ENCODE data around the gene POP4.

The POP4 gene

DNA sequence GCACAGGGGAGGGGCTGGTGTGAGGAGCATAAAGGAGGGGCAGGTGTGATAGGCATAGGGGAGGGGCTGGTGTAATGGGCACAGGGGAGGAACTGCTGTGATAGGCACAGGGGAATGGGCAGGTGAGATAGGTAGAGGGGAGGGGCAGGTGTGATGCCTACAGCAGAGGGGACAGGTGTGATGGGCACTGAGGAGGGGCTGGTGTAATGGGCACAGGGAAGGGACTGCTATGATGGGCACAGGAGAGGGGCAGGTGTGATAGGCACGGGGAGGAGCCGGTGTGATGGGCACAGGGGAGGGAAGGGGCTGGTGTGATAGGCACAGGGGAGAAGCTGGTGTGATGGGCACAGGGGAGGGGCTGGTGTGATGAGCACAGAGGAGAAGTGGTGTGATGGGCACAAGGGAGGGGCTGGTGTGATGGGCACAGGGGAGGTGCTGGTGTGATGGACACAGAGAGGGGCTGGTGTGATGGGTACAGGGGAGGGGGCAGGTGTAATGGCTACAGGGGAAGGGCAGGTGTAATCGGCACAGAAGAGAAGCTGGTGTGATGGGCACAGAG, 39.5 kb upstream of the POP4 start:
- TF ChIP-seq, protein P1, sequence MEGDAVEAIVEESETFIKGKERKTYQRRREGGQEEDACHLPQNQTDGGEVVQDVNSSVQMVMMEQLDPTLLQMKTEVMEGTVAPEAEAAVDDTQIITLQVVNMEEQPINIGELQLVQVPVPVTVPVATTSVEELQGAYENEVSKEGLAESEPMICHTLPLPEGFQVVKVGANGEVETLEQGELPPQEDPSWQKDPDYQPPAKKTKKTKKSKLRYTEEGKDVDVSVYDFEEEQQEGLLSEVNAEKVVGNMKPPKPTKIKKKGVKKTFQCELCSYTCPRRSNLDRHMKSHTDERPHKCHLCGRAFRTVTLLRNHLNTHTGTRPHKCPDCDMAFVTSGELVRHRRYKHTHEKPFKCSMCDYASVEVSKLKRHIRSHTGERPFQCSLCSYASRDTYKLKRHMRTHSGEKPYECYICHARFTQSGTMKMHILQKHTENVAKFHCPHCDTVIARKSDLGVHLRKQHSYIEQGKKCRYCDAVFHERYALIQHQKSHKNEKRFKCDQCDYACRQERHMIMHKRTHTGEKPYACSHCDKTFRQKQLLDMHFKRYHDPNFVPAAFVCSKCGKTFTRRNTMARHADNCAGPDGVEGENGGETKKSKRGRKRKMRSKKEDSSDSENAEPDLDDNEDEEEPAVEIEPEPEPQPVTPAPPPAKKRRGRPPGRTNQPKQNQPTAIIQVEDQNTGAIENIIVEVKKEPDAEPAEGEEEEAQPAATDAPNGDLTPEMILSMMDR (IDR thresholded peaks at IDR 0.05; ENCODE audit: low read length), result no peak
- TF ChIP-seq EZH2 (IDR thresholded peaks at IDR 0.05; ENCODE audit: borderline replicate concordance, low read length), result no peak
- Histone ChIP-seq H3K9me3 (ENCODE audit: low read length) (no peaks in the 10 kb centered on the region), H3K9ac (ENCODE audit: low read length) (no peak overlapping the region), H3K4me2 (ENCODE audit: low read length) (no peak overlapping the region), H4K20me1 (ENCODE audit: insufficient read depth, low read length) (no peaks in the 10 kb centered on the region), H3K36me3 (ENCODE audit: insufficient read depth, low read length) (no peaks in the 10 kb centered on the region), H3K27ac (ENCODE audit: low read depth, low read length, poor library complexity, severe bottlenecking) (no peak overlapping the region), H3K4me1 (ENCODE audit: insufficient read depth, low read length, severe bottlenecking) (no peaks in the 10 kb centered on the region), H3K4me3 (ENCODE audit: low read depth, low read length, poor library complexity, severe bottlenecking) (no peak overlapping the region), H3K9me2 (ENCODE audit: low read depth, low read length) (no peaks in the 10 kb centered on the region), H2AFZ (ENCODE audit: low read length) (no peak overlapping the region), H3K27me3 (ENCODE audit: insufficient read depth, low read length) (0 out of 2 replicates have a peak, but pooled peaks cover 4% of the 10 kb centered on the region), H3K79me2 (ENCODE audit: insufficient read depth, low read length) (no peaks in the 10 kb centered on the region), H3F3A (ENCODE audit: insufficient read depth, low read length) (no peaks in the 10 kb centered on the region)

DNA sequence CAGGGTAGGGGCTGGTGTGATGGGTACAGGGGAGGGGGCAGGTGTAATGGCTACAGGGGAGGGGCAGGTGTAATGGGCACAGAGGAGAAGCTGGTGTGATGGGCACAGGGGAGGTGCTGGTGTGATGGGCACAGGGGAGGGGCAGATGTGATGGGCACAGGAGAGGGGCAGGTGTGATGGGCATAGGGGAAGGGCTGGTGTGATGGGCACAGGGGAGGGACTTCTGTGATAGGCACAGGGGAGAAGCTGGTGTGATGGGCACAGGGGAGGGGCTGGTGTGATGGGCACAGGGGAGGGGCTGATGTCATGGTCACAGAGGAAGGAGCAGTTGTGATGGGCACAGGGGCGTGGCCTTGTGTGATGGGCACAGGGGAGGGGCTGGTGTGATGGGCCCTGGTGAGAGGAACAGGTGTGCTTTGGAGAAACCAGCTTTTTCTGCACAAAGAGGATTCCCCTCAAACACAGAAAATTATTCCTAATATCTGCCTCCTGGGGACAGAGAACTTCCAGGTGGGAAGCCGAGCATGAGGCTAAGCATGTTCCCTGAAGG, 38.6 kb upstream of the POP4 start:
- Histone ChIP-seq H2AFZ (ENCODE audit: low read length) (no peak overlapping the region), H3K9me2 (ENCODE audit: low read depth, low read length) (no peaks in the 10 kb centered on the region), H3K4me2 (ENCODE audit: low read length) (no peak overlapping the region), H3K79me2 (ENCODE audit: insufficient read depth, low read length) (no peaks in the 10 kb centered on the region), H3K4me1 (ENCODE audit: insufficient read depth, low read length, severe bottlenecking) (no peaks in the 10 kb centered on the region), H4K20me1 (ENCODE audit: insufficient read depth, low read length) (no peaks in the 10 kb centered on the region), H3F3A (ENCODE audit: insufficient read depth, low read length) (no peaks in the 10 kb centered on the region), H3K27me3 (ENCODE audit: insufficient read depth, low read length) (0 out of 2 replicates have a peak, but pooled peaks cover 4% of the 10 kb centered on the region), H3K4me3 (ENCODE audit: low read depth, low read length, poor library complexity, severe bottlenecking) (no peak overlapping the region), H3K36me3 (ENCODE audit: insufficient read depth, low read length) (no peaks in the 10 kb centered on the region), H3K9ac (ENCODE audit: low read length) (no peak overlapping the region), H3K9me3 (ENCODE audit: low read length) (no peaks in the 10 kb centered on the region), H3K27ac (ENCODE audit: low read depth, low read length, poor library complexity, severe bottlenecking) (no peak overlapping the region)
- TF ChIP-seq, protein P1 (IDR thresholded peaks at IDR 0.05; ENCODE audit: low read length), result no peak
- TF ChIP-seq EZH2 (IDR thresholded peaks at IDR 0.05; ENCODE audit: borderline replicate concordance, low read length), result no peak

DNA sequence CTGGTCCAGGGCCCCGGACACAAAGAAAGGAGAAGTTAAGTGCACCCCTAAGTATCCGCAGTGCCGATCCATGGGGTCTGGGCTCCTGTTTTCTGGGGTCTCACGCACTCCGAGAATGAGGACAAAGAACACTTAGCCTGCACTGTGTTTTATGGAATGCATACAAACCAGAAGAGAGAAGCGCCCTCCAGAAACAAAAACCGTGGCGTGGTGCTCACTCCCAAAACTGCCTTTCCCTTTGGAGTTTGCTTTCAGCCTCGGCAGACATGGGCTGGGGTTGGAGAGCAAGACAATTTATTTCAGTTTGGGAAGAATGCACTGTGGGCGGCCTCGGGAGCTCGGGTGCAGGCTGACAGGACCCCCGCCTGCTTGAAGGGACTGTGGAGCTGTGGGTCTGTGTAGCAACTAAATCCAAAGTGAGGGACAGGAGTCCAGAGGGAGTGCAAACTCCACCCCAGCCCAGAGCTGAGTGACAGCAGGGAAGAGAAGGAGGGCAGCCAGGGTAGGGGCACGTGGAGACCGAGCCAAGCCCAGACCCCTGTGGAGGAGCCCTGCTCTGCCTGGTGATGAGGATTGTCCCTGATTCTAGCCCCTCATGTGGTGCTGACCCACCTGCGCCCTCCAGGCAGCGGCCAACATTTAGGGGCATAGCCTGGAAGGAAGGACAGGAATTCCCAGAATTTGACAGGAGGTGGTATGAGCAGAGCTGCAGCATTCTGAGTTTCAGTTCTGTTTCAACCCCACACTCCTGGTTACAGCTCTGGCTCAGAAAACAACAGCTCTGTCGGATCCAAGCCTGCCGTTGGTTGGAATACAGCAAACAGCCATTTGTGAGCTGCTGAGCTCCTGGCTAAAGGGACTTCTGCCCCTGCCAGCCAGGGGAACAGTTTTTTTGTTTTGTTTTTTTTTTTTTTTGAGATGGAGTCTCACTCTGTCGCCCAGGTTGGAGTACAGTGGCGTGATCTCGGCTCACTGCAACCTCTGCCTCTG, 37.8 kb upstream of the POP4 start:
- H3K27me3 ChIP-seq (ENCODE audit: insufficient read depth, low read length), result 0 out of 2 replicates have a peak, but pooled peaks cover 4% of the 10 kb centered on the region
- H3K36me3 ChIP-seq (ENCODE audit: insufficient read depth, low read length), result no peaks in the 10 kb centered on the region
- no peak overlapping the region for H3K4me2 ChIP-seq (ENCODE audit: low read length)
- H3F3A ChIP-seq (ENCODE audit: insufficient read depth, low read length), result no peaks in the 10 kb centered on the region
- no peaks in the 10 kb centered on the region for H3K79me2 ChIP-seq (ENCODE audit: insufficient read depth, low read length)
- H3K4me3 ChIP-seq (ENCODE audit: low read depth, low read length, poor library complexity, severe bottlenecking), result no peak overlapping the region
- no peak overlapping the region for H3K27ac ChIP-seq (ENCODE audit: low read depth, low read length, poor library complexity, severe bottlenecking)
- H4K20me1 ChIP-seq (ENCODE audit: insufficient read depth, low read length), result no peaks in the 10 kb centered on the region
- H3K9me2 ChIP-seq (ENCODE audit: low read depth, low read length), result no peaks in the 10 kb centered on the region
- TF ChIP-seq EZH2 (IDR thresholded peaks at IDR 0.05; ENCODE audit: borderline replicate concordance, low read length), result no peak
- TF ChIP-seq, protein P1 (IDR thresholded peaks at IDR 0.05; ENCODE audit: low read length), result no peak
- no peak overlapping the region for H2AFZ ChIP-seq (ENCODE audit: low read length)
- no peak overlapping the region for H3K9ac ChIP-seq (ENCODE audit: low read length)
- H3K4me1 ChIP-seq (ENCODE audit: insufficient read depth, low read length, severe bottlenecking), result no peaks in the 10 kb centered on the region
- no peaks in the 10 kb centered on the region for H3K9me3 ChIP-seq (ENCODE audit: low read length)
